Transverse colon (tissue), 3 donors: ENCODE results near the gene EML4.

ENCODE experiments used
- CTCF ChIP-seq, 5 experiments: fragments of 200-600 bp in 3 of 5; fragments of 450-650 bp in 2 of 5; sonication (generic) in 3 of 5; IDR thresholded peaks; 1 replicate in 2 of 5; 2 replicates in 3 of 5; pipeline ENCODE4 v1.5.1; 2016 to 2017; ENCODE audit warnings: antibody characterized with exemption in 5 of 5, inconsistent platforms in 3 of 5, mild to moderate bottlenecking in 2 of 5, moderate library complexity in 1 of 5
- POLR2A ChIP-seq: fragments of 450-650 bp; IDR thresholded peaks from one replicate; pipeline ENCODE4 v1.6.1; 2016; ENCODE audit warnings: antibody characterized with exemption, mild to moderate bottlenecking, moderate library complexity

DNA sequence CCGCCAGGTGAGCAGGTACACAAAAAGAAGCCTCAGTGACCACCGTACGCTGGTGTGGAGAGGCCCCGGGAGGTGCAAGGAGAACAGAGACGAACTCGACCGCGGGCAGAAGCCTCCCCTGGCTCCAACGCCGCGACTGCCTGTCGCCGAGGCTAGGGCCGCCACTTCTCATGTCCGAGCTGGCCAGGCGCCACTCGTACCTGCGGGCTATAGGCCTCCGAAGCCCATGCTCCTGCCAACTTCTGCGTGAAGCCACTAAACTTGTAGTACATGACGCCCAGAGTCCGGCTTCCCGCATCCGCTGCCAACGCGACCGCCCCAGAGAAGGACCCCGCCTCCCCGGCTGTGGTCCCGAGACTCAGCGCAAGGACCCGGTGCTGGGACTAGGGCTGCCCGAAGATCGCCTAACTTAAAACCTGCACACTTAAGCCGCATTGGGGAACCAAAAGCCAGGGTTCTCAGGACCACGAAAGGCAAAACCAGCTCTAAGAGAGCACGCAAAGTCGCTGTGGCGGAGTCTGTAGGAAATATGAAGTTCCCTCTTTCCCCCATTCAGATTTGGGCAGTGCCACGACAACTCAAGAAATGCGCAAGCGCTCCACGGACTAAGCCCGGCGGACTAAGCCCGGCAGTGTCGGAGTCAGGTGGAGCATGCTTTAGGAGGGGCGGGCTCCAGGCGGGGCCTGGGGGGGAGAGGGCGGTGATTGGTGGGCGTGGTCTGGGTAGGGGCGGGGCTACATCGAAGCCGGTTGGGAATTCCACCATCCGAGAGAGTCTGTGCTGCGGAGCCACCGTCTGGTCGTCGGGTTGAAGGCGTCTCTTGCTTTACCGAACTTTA, 192.0 kb downstream of the EML4 start, which contains the start of gene COX7A2L:
- TF ChIP-seq CTCF (IDR thresholded peaks at IDR 0.05) (peak in 2 of 5 experiments; percentile 5 to 38), POLR2A (peak; percentile 86)
